SK-N-SH (cell line): ENCODE measurements around the gene ARIH2.

ENCODE experiments used
- RAD21 ChIP-seq: IDR thresholded peaks from 2 replicates; pipeline ENCODE4 v1.6.1; 2012; ENCODE audit warnings: mild to moderate bottlenecking, low read length
- TAF1 ChIP-seq: IDR thresholded peaks from 2 replicates; pipeline ENCODE4 v1.6.1; 2012; ENCODE audit warnings: low read depth, mild to moderate bottlenecking, low read length, moderate library complexity, borderline replicate concordance
- TF ChIP-seq, protein P1 (sequence below): fragments of 200-600 bp; sonication (generic); IDR thresholded peaks from 2 replicates; pipeline ENCODE4 v1.6.1; 2017; ENCODE audit warnings: antibody characterized with exemption, mild to moderate bottlenecking, moderate library complexity
- TF ChIP-seq, protein P2 (sequence below): fragments of 150-350 bp; IDR thresholded peaks from 2 replicates; pipeline ENCODE4 v1.6.1; 2016; ENCODE audit warnings: mild to moderate bottlenecking, low read depth, low read length
- TF ChIP-seq, protein P3 (sequence below): fragments of 150-350 bp; IDR thresholded peaks from 2 replicates; pipeline ENCODE4 v1.6.1; 2017; ENCODE audit warnings: antibody characterized with exemption, low read length, low read depth, borderline replicate concordance

DNA sequence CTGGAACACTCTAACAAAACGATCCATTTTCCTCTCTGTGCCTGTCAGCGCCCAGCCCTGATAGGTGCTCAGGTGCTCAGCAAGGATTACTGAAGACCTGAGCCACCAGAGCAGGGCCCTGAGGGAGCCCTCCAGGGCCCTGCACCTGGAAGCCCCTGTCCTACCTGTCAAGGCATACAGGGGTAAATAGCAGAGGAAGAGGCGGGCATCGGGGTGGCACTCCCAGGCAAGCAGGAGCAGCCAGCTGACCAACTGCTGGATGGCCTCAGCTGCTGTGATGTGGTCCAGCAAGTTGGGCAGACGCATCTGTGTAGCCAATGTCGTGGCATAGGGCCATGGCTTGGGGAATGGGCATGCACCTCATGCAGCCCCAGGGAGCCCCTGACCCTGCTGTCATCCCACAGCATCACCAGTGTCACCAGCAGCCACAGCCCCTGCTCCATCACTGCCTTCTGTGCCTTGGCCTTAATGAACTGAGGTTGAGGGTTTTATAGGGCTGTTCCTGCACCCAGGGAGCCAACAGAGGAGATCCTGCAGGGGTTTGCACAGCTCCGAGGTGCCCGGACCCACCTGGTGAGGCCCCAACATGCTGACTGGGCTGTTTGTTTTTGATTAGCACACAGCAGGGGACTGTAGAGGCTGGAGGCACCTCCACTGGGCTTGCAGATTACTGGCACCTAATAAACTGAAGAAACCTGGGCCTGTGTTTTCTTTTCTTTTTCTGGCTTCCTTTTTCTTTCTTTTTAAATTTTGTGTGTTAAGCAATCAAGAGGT is 80.6 kb downstream of the ARIH2 start:
- TF ChIP-seq, protein P1, sequence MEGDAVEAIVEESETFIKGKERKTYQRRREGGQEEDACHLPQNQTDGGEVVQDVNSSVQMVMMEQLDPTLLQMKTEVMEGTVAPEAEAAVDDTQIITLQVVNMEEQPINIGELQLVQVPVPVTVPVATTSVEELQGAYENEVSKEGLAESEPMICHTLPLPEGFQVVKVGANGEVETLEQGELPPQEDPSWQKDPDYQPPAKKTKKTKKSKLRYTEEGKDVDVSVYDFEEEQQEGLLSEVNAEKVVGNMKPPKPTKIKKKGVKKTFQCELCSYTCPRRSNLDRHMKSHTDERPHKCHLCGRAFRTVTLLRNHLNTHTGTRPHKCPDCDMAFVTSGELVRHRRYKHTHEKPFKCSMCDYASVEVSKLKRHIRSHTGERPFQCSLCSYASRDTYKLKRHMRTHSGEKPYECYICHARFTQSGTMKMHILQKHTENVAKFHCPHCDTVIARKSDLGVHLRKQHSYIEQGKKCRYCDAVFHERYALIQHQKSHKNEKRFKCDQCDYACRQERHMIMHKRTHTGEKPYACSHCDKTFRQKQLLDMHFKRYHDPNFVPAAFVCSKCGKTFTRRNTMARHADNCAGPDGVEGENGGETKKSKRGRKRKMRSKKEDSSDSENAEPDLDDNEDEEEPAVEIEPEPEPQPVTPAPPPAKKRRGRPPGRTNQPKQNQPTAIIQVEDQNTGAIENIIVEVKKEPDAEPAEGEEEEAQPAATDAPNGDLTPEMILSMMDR = no peak
- no peak for TF ChIP-seq TAF1
- no peak for TF ChIP-seq RAD21
- TF ChIP-seq, protein P2, sequence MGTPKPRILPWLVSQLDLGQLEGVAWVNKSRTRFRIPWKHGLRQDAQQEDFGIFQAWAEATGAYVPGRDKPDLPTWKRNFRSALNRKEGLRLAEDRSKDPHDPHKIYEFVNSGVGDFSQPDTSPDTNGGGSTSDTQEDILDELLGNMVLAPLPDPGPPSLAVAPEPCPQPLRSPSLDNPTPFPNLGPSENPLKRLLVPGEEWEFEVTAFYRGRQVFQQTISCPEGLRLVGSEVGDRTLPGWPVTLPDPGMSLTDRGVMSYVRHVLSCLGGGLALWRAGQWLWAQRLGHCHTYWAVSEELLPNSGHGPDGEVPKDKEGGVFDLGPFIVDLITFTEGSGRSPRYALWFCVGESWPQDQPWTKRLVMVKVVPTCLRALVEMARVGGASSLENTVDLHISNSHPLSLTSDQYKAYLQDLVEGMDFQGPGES = no peak
- TF ChIP-seq, protein P3, sequence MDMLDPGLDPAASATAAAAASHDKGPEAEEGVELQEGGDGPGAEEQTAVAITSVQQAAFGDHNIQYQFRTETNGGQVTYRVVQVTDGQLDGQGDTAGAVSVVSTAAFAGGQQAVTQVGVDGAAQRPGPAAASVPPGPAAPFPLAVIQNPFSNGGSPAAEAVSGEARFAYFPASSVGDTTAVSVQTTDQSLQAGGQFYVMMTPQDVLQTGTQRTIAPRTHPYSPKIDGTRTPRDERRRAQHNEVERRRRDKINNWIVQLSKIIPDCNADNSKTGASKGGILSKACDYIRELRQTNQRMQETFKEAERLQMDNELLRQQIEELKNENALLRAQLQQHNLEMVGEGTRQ = no peak
